BLaER1 (cell line): ENCODE measurements around the gene KHK.

Experiments
- H3K27ac ChIP-seq: shearing (Covaris generic); formaldehyde crosslinking; 2 replicates; pipeline ENCODE4 v1.8.1; 2022
- H3K27me3 ChIP-seq: shearing (Covaris generic); formaldehyde crosslinking; 2 replicates; pipeline ENCODE4 v1.8.1; 2022
- H3K36me3 ChIP-seq: shearing (Covaris generic); formaldehyde crosslinking; 2 replicates; pipeline ENCODE4 v1.8.1; 2022
- H3K4me1 ChIP-seq: shearing (Covaris generic); formaldehyde crosslinking; 2 replicates; pipeline ENCODE4 v1.8.1; 2022
- H3K4me2 ChIP-seq: shearing (Covaris generic); formaldehyde crosslinking; 2 replicates; pipeline ENCODE4 v1.8.1; 2022
- H3K4me3 ChIP-seq: shearing (Covaris generic); formaldehyde crosslinking; 2 replicates; pipeline ENCODE4 v1.8.1; 2022
- H3K9ac ChIP-seq: shearing (Covaris generic); formaldehyde crosslinking; 2 replicates; pipeline ENCODE4 v1.8.1; 2022
- H3K9me3 ChIP-seq: shearing (Covaris generic); formaldehyde crosslinking; 2 replicates; pipeline ENCODE4 v1.8.1; 2022
- H4K20me1 ChIP-seq: shearing (Covaris generic); formaldehyde crosslinking; 2 replicates; pipeline ENCODE4 v1.8.1; 2022
- Cebpa-rat ChIP-seq: shearing (Covaris generic); IDR thresholded peaks from 2 replicates; pipeline ENCODE4 v1.8.1; 2022

Gene KHK

GRCh38 chr2:27059141-27059820 lies 27.3 kb upstream of the KHK start:
- no peak overlapping the region for H3K27ac ChIP-seq
- no peaks in the 10 kb centered on the region for H3K9me3 ChIP-seq
- H3K27me3 ChIP-seq: no peaks in the 10 kb centered on the region
- TF ChIP-seq Cebpa-rat: no peak
- no peaks in the 10 kb centered on the region for H3K4me1 ChIP-seq
- H3K4me2 ChIP-seq: no peak overlapping the region
- H3K4me3 ChIP-seq: no peak overlapping the region
- H3K9ac ChIP-seq: no peak overlapping the region
- peaks cover 98% of the 10 kb centered on the region for H3K36me3 ChIP-seq
- peaks cover 7% of the 10 kb centered on the region; the same call in 1 of the 2 replicates for H4K20me1 ChIP-seq

GRCh38 chr2:27060323-27060722 lies 26.2 kb upstream of the KHK start:
- H3K9me3 ChIP-seq: no peaks in the 10 kb centered on the region
- H3K4me1 ChIP-seq: no peaks in the 10 kb centered on the region
- no peaks in the 10 kb centered on the region for H3K27me3 ChIP-seq
- H4K20me1 ChIP-seq: peaks cover 7% of the 10 kb centered on the region; the same call in 1 of the 2 replicates
- no peak overlapping the region for H3K4me2 ChIP-seq
- peaks cover 96% of the 10 kb centered on the region for H3K36me3 ChIP-seq
- TF ChIP-seq Cebpa-rat: no peak
- H3K9ac ChIP-seq: no peak overlapping the region; the same call in 1 of the 2 replicates
- H3K27ac ChIP-seq: no peak overlapping the region
- H3K4me3 ChIP-seq: no peak overlapping the region

GRCh38 chr2:27065128-27065527 lies 21.4 kb upstream of the KHK start:
- Histone ChIP-seq H4K20me1 (peaks cover 49% of the 10 kb centered on the region), H3K9me3 (no peaks in the 10 kb centered on the region), H3K27ac (no peak overlapping the region), H3K4me3 (no peak overlapping the region), H3K36me3 (peaks cover 96% of the 10 kb centered on the region), H3K4me2 (no peak overlapping the region), H3K27me3 (no peaks in the 10 kb centered on the region), H3K9ac (no peak overlapping the region), H3K4me1 (peaks cover 20% of the 10 kb centered on the region)
- TF ChIP-seq Cebpa-rat: no peak

- Histone ChIP-seq H3K27me3 (no peaks in the 10 kb centered on the region), H3K4me1 (peaks cover 32% of the 10 kb centered on the region), H3K4me2 (no peak overlapping the region), H4K20me1 (peaks cover 58% of the 10 kb centered on the region), H3K9ac (no peak overlapping the region), H3K4me3 (no peak overlapping the region), H3K27ac (no peak overlapping the region), H3K36me3 (peaks cover 75% of the 10 kb centered on the region), H3K9me3 (no peaks in the 10 kb centered on the region)
- no peak for TF ChIP-seq Cebpa-rat
These were observed 19.2 kb upstream of the KHK start for GRCh38 chr2:27067385-27067784.

GRCh38 chr2:27069436-27069835 lies 17.1 kb upstream of the KHK start:
- H3K9ac ChIP-seq: peak overlapping the region; percentile 90; the same call in 1 of the 2 replicates
- H3K36me3 ChIP-seq: peaks cover 57% of the 10 kb centered on the region
- no peaks in the 10 kb centered on the region for H3K9me3 ChIP-seq
- no peak for TF ChIP-seq Cebpa-rat
- no peaks in the 10 kb centered on the region for H3K27me3 ChIP-seq
- H3K27ac ChIP-seq: peak overlapping the region; percentile 93; the same call in 1 of the 2 replicates
- peaks cover 52% of the 10 kb centered on the region for H4K20me1 ChIP-seq
- H3K4me2 ChIP-seq: peak overlapping the region; percentile 100
- H3K4me1 ChIP-seq: peaks cover 53% of the 10 kb centered on the region
- peak overlapping the region; percentile 87; the same call in 1 of the 2 replicates for H3K4me3 ChIP-seq

- Histone ChIP-seq H3K27ac (peak overlapping the region; percentile 93), H3K4me3 (peak overlapping the region; percentile 87), H4K20me1 (peaks cover 52% of the 10 kb centered on the region)
These were observed 16.5 kb upstream of the KHK start for GRCh38 chr2:27069961-27070618.

GRCh38 chr2:27070653-27071276 lies 15.8 kb upstream of the KHK start:
- Histone ChIP-seq H3K9ac (peak overlapping the region; percentile 90), H3K27me3 (no peaks in the 10 kb centered on the region), H3K4me3 (peak overlapping the region; percentile 87), H3K4me2 (peak overlapping the region; percentile 100), H3K36me3 (peaks cover 45% of the 10 kb centered on the region), H3K27ac (peak overlapping the region; percentile 93), H4K20me1 (peaks cover 50% of the 10 kb centered on the region), H3K9me3 (no peaks in the 10 kb centered on the region), H3K4me1 (peaks cover 66% of the 10 kb centered on the region)
- TF ChIP-seq Cebpa-rat: no peak

More at GRCh38 chr2:27069961-27070618, 16.5 kb upstream of the KHK start:
- Histone ChIP-seq H3K9ac (peak overlapping the region; percentile 90), H3K36me3 (peaks cover 52% of the 10 kb centered on the region), H3K9me3 (no peaks in the 10 kb centered on the region), H3K27me3 (no peaks in the 10 kb centered on the region), H3K4me2 (peak overlapping the region; percentile 100), H3K4me1 (peaks cover 59% of the 10 kb centered on the region)
- no peak for TF ChIP-seq Cebpa-rat

- Histone ChIP-seq H3K4me1 (peaks cover 73% of the 10 kb centered on the region), H3K9me3 (no peaks in the 10 kb centered on the region), H3K27ac (peak within 1 kb of the TSS; percentile 93), H3K36me3 (peaks cover 39% of the 10 kb centered on the region), H4K20me1 (peaks cover 43% of the 10 kb centered on the region), H3K4me3 (peak within 1 kb of the TSS; percentile 87), H3K27me3 (no peaks in the 10 kb centered on the region), H3K9ac (peak within 1 kb of the TSS; percentile 90), H3K4me2 (peak within 1 kb of the TSS; percentile 100)
- TF ChIP-seq Cebpa-rat: no peak
These were observed 15.1 kb upstream of the KHK start, which contains the start of gene OST4 for GRCh38 chr2:27071277-27071989. OST4 (minus strand) TSS chr2:27071654.
